K562 (cell line): ENCODE measurements around the gene UBE2E3. TPM values are rescaled to one million over a fixed set of nuclear protein-coding genes. Genes with fewer than 3 reads are reported as not detected.

ENCODE experiments used
- ATAC-seq: fragments of 200-7000 bp; cut with Tn5 transposase; 3 replicates; pipeline ENCODE4 v1.9.1; 2020; ENCODE audit warnings: moderate library complexity
- BruUV-seq: library from RNA; stranded (reverse); fragments of 400-500 nt; replicated peaks from 2 replicates; lab custom pipeline; 2021; lab: Mats Ljungman, UMichigan
- CTCF ChIA-PET: fragments of 300-600 bp; formaldehyde crosslinking; extraction: SDS; loops from one replicate; lab custom pipeline; 2021; ENCODE audit warnings: low intra/inter-chr PET ratio; lab: Yijun Ruan, JAX
- POLR2A ChIA-PET: fragments of 300-600, 350-650 bp; sonication (Branson Sonifier 250); formaldehyde crosslinking; extraction: SDS; loops from one replicate; lab custom pipeline; 2021; ENCODE audit warnings: antibody characterized with exemption, inconsistent platforms; lab: Yijun Ruan, JAX
- DNase-seq, 4 experiments: peaks; one replicate each; pipeline versions ENCODE4 v3.0.0 to v3.0.0-alpha.2; 2011 to 2018; ENCODE audit warnings: low spot score in 3 of 4, mixed read lengths in 3 of 4; ENCODE audit errors: extremely low read depth in 1 of 4
- FAIRE-seq: peaks from 2 replicates; lab custom pipeline; 2011; peaks lifted over from hg19 to GRCh38; lab: Jason Lieb, UNC
- H2AFZ ChIP-seq: 2 replicates; pipeline ENCODE4 v1.6.0; 2011; ENCODE audit warnings: low read depth, low read length, control low read depth, inconsistent platforms
- H3K27ac ChIP-seq: fragments of 200-600 bp; 3 replicates; pipeline ENCODE4 v1.8.0; 2011; ENCODE audit warnings: low read depth, mild to moderate bottlenecking, control low read depth, inconsistent platforms, low read length, moderate library complexity, mixed read lengths; ENCODE audit errors: extremely low read depth
- H3K27me3 ChIP-seq, 2 experiments: fragments of 300-600 bp in 1 of 2; 2 replicates in 1 of 2; 3 replicates in 1 of 2; pipeline versions ENCODE4 v1.6.0 to v1.8.0; 2011; ENCODE audit warnings: inconsistent platforms in 2 of 2, low read length in 2 of 2, mild to moderate bottlenecking in 1 of 2, mixed read lengths in 1 of 2, moderate library complexity in 1 of 2; ENCODE audit not compliant: control insufficient read depth in 2 of 2, insufficient read depth in 2 of 2
- H3K36me3 ChIP-seq: fragments of 300-600 bp; 3 replicates; pipeline ENCODE4 v1.8.0; 2011; ENCODE audit warnings: mild to moderate bottlenecking, low read length, inconsistent platforms; ENCODE audit not compliant: control insufficient read depth, insufficient read depth
- H3K4me1 ChIP-seq, 2 experiments: fragments of 200-600 bp in 1 of 2; replicated peaks in 1 of 2; 2 replicates in 1 of 2; 3 replicates in 1 of 2; pipeline versions ENCODE4 v1.5.1 to v1.8.0; 2011; ENCODE audit warnings: inconsistent platforms in 2 of 2, low read length in 2 of 2, mild to moderate bottlenecking in 1 of 2, mixed read lengths in 1 of 2, moderate library complexity in 1 of 2; ENCODE audit not compliant: control insufficient read depth in 2 of 2, insufficient read depth in 2 of 2
- H3K4me2 ChIP-seq: 2 replicates; pipeline ENCODE4 v1.6.1; 2011; ENCODE audit warnings: low read length, control low read depth, inconsistent platforms, mixed read lengths; ENCODE audit not compliant: insufficient read depth
- H3K4me3 ChIP-seq: fragments of 200-600 bp; sonication (generic), shearing (Covaris generic); 2 replicates; pipeline ENCODE4 v1.5.1; 2016; ENCODE audit warnings: control low read depth, inconsistent platforms
- H3K79me2 ChIP-seq: fragments of 200-600 bp; 3 replicates; pipeline ENCODE4 v1.8.0; 2011; ENCODE audit warnings: low read length, inconsistent platforms; ENCODE audit not compliant: control insufficient read depth, insufficient read depth
- H3K9ac ChIP-seq, 2 experiments: 2 replicates each; pipeline versions ENCODE4 v1.6.0 to v1.6.1; 2011; ENCODE audit warnings: low read depth in 2 of 2, low read length in 2 of 2, control low read depth in 1 of 2, inconsistent platforms in 1 of 2, mild to moderate bottlenecking in 1 of 2, mixed read lengths in 1 of 2; ENCODE audit not compliant: insufficient read depth in 1 of 2
- H3K9me1 ChIP-seq: one replicate; pipeline ENCODE4 v1.6.0; 2011; ENCODE audit warnings: inconsistent platforms, mild to moderate bottlenecking, low read length, moderate library complexity; ENCODE audit not compliant: control insufficient read depth, insufficient read depth
- H3K9me3 ChIP-seq: replicated peaks from 2 replicates; pipeline ENCODE4 v1.5.1; 2011; ENCODE audit warnings: low read depth, low read length, inconsistent platforms; ENCODE audit not compliant: control insufficient read depth, insufficient read depth
- H4K20me1 ChIP-seq: replicated peaks from 2 replicates; pipeline ENCODE4 v1.6.1; 2011; ENCODE audit warnings: low read length, inconsistent platforms, mixed read lengths; ENCODE audit not compliant: control insufficient read depth, insufficient read depth
- EGR1 ChIP-seq: fragments of 450-650 bp; conservative IDR thresholded peaks from 2 replicates; pipeline ENCODE4 v1.6.1; 2017; ENCODE audit warnings: mild to moderate bottlenecking
- FOSL1 ChIP-seq: fragments of 200-800 bp; sonication (Bioruptor generic); conservative IDR thresholded peaks from 2 replicates; pipeline ENCODE4 v1.6.1; 2016; ENCODE audit warnings: missing genetic modification characterization, missing compliant biosample characterization
- HNRNPH1 ChIP-seq: fragments of 200-400 bp; formaldehyde crosslinking; optimal IDR thresholded peaks from 2 replicates; pipeline ENCODE3; 2017; ENCODE audit warnings: low read depth, mild to moderate bottlenecking, low read length, moderate library complexity
- NFXL1 ChIP-seq: fragments of 450-650 bp; formaldehyde crosslinking; IDR thresholded peaks from 2 replicates; pipeline ENCODE4 v1.4.0; 2021; ENCODE audit warnings: mild to moderate bottlenecking
- PHF20 ChIP-seq: fragments of 450-650 bp; IDR thresholded peaks from 2 replicates; pipeline ENCODE4 v1.6.1; 2018; ENCODE audit not compliant: partially characterized antibody
- POLR2H ChIP-seq: IDR thresholded peaks from 2 replicates; pipeline ENCODE4 v1.6.1; 2016; ENCODE audit warnings: missing genetic modification characterization, low read depth, mild to moderate bottlenecking, control low read depth, missing compliant biosample characterization, moderate library complexity
- ZNF699 ChIP-seq: fragments of 250-450 bp; sonication (Bioruptor Pico); IDR thresholded peaks from 2 replicates; pipeline ENCODE4 v1.8.0; 2021; ENCODE audit warnings: mild to moderate bottlenecking, moderate library complexity; ENCODE audit not compliant: insufficient replicate concordance
- ZSCAN32 ChIP-seq: fragments of 450-650 bp; formaldehyde crosslinking; IDR thresholded peaks from 2 replicates; pipeline ENCODE4 v1.4.0; 2020; ENCODE audit warnings: mild to moderate bottlenecking, moderate library complexity
- WGBS: fragments of 100-300 bp; shearing (Covaris generic); methylation state at CpG from one replicate; pipeline ENCODE4 v1.1.6; 2016; ENCODE audit warnings: low coverage, mixed read lengths; ENCODE audit not compliant: insufficient coverage; ENCODE audit errors: missing lambda C conversion rate; 5-methylcytosine and 5-hydroxymethylcytosine counted together
- in situ Hi-C: fragments of 300-500 bp; cut with MboI; formaldehyde crosslinking; loops from 4 replicates; pipeline ENCODE4 v1.15.0; 2018; ENCODE audit warnings: inconsistent platforms, mixed read lengths
- intact Hi-C: fragments of 100-400 bp; cut with micrococcal nuclease; formaldehyde crosslinking; loops from 2 replicates; pipeline ENCODE4 v1.14.2; 2022
- polyA plus RNA-seq, 8 experiments: library from polyadenylated mRNA; depleted of rRNA in 4 of 8; stranded (reverse) in 5 of 8; unstranded in 3 of 8; fragments of >200 nt; fragmentation: Nextera tagmentation in 2 of 8; fragmentation: Illumina TruSeq in 1 of 8; extraction: Ambion mirVana in 2 of 8; extraction: Trizol in 1 of 8; gene quantifications; 2 replicates each; pipeline versions ENCODE4 v1.2.1 to v1.2.3, GENCODE V29; 2011 to 2014; ENCODE audit warnings: inconsistent platforms in 1 of 8, missing spikeins in 1 of 8
- total RNA-seq, 7 experiments: library from RNA; depleted of rRNA in 6 of 7; stranded (reverse); fragments of >200 nt in 6 of 7; fragmentation: Illumina TruSeq in 2 of 7; extraction: Trizol in 2 of 7; gene quantifications; 2 replicates each; pipeline versions ENCODE4 v1.2.1 to v1.2.3, GENCODE V29; 2011 to 2021; ENCODE audit warnings: low replicate concordance in 1 of 7

The UBE2E3 gene
- total and polyA plus RNA-seq, 9 of the 15 experiments (the other 6 are each of a cell fraction or from before 2014, with no cell fraction given), result 58.2 to 173 (median 78.0) TPM

DNA sequence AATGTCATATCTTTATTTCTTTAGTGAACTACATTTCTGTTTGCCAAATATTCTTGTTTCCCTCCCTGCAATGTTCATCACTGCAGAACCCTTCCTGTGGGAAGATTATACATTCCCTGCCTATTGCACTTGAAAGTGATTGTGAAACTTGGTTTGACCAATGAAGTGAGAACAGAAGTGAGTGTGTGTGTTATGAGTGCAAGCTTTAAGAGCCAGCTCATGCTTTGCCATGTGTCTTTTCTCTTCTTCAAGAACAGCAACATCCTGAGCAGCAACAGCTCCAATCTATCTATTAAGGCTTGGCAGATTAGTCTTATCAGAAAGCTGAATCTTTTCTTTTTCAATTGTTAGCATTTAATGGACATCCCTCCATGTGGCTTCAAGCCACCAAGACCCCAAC, 42.0 kb upstream of the UBE2E3 start:
- no peak overlapping the region for H3K27ac ChIP-seq
- no peaks in the 10 kb centered on the region for H3K27me3 ChIP-seq
- no peaks in the 10 kb centered on the region for H3K9me1 ChIP-seq
- ChIA-PET CTCF (no interaction called here), POLR2A (no interaction called here)
- no peaks in the 10 kb centered on the region for H3K79me2 ChIP-seq
- no peaks in the 10 kb centered on the region for H3K36me3 ChIP-seq
- no peak for TF ChIP-seq NFXL1 (CRISPR knock-in tag)
- TF ChIP-seq POLR2H (tag), result no peak
- no peak for TF ChIP-seq ZSCAN32 (CRISPR knock-in tag)
- no peak for TF ChIP-seq FOSL1 (tag)
- TF ChIP-seq ZNF699 (CRISPR knock-in tag), result no peak
- TF ChIP-seq PHF20, result no peak
- TF ChIP-seq HNRNPH1, result no peak
- DNase-seq (no peak), FAIRE-seq (no peak), ATAC-seq (no peak)
- no TSS peak for BruUV-seq
- no peaks in the 10 kb centered on the region for H3K9me3 ChIP-seq
- in situ Hi-C loops (no loop called here), intact Hi-C loops (no loop called here)
- no peaks in the 10 kb centered on the region for H4K20me1 ChIP-seq
- H3K4me1 ChIP-seq, result no peaks in the 10 kb centered on the region
- no peak overlapping the region for H2AFZ ChIP-seq
- H3K4me3 ChIP-seq, result no peak overlapping the region
- H3K4me2 ChIP-seq, result no peak overlapping the region
- no peak overlapping the region for H3K9ac ChIP-seq

DNA sequence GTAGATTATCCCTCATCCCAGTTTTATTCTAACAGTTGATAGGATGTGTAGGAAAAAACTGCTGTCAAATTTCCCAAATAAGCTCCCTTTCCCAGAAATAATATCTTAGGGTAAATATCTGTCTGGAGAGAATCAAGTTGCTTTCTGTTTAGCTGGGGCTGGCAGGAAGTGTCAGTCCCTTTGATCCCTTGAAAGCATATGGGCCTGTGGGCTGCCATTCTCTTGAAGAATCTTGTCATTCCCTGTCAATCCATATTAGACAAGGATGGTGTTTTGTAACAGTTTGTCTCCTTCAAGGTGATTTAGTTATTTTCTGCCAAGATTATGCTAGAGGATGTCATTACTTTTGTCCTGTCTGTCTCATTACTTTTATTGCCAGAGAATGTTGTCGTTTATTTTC, 37.1 kb upstream of the UBE2E3 start:
- H3K4me2 ChIP-seq, result no peak overlapping the region
- no peak for FAIRE-seq
- 8% methylated on average over 1 of the region's 1 CpG for WGBS
- no peaks in the 10 kb centered on the region for H3K27me3 ChIP-seq
- CTCF ChIA-PET, result no interaction called here
- DNase-seq, result no peak
- H3K9me3 ChIP-seq, result no peaks in the 10 kb centered on the region
- H3K27ac ChIP-seq, result no peak overlapping the region
- no peaks in the 10 kb centered on the region for H3K36me3 ChIP-seq
- H3K4me1 ChIP-seq, result no peaks in the 10 kb centered on the region
- no peak overlapping the region for H3K4me3 ChIP-seq
- H2AFZ ChIP-seq, result no peak overlapping the region
- H3K9ac ChIP-seq, result no peak overlapping the region
- no TSS peak for BruUV-seq
- in situ Hi-C loops (no loop called here), intact Hi-C loops (no loop called here)
- H3K9me1 ChIP-seq, result no peaks in the 10 kb centered on the region
- H3K79me2 ChIP-seq, result no peaks in the 10 kb centered on the region
- H4K20me1 ChIP-seq, result no peaks in the 10 kb centered on the region
- TF ChIP-seq EGR1, result no peak
- ATAC-seq, result no peak
- POLR2A ChIA-PET, result no interaction called here
